GM12878 (cell line): Measurements from ENCODE around the gene SLC25A42. TPM values are rescaled to one million over a fixed set of nuclear protein-coding genes. Genes with fewer than 3 reads are reported as not detected.

ENCODE experiments used
- ATAC-seq: fragments of 200-7000 bp; cut with Tn5 transposase; 3 replicates; pipeline ENCODE4 v1.9.1; 2020; ENCODE audit warnings: mild to moderate bottlenecking, moderate library complexity
- BruUV-seq: library from RNA; stranded (reverse); fragments of 400-500 nt; replicated peaks from 2 replicates; lab custom pipeline; 2021; lab: Mats Ljungman, UMichigan
- CTCF ChIA-PET: fragments of 300-600 bp; sonication (Branson Sonifier 250); formaldehyde crosslinking; extraction: SDS; loops from one replicate; lab custom pipeline; 2021; ENCODE audit warnings: inconsistent platforms; lab: Yijun Ruan, JAX
- POLR2A ChIA-PET: fragments of 350-600 bp; formaldehyde crosslinking; extraction: SDS; loops from one replicate; lab custom pipeline; 2021; ENCODE audit warnings: inconsistent platforms; lab: Charles Lee
- RAD21 ChIA-PET: fragments of 300-600 bp; sonication (Branson Sonifier 250); formaldehyde crosslinking; loops from one replicate; lab custom pipeline; 2023; ENCODE audit warnings: antibody characterized with exemption; ENCODE audit not compliant: unreplicated experiment; lab: Charles Lee
- SMC1A ChIA-PET: fragments of 300-600 bp; sonication (Branson Sonifier 250); formaldehyde crosslinking; loops from one replicate; lab custom pipeline; 2023; ENCODE audit not compliant: unreplicated experiment, uncharacterized antibody; lab: Charles Lee
- DNase-seq: peaks from one replicate; pipeline ENCODE4 v3.0.0-alpha.2; 2011; ENCODE audit warnings: low read depth, low spot score
- FAIRE-seq: peaks from 3 replicates; lab custom pipeline; 2011; peaks lifted over from hg19 to GRCh38; lab: Jason Lieb, UNC
- H2AFZ ChIP-seq: 2 replicates; pipeline ENCODE4 v1.6.0; 2011; ENCODE audit warnings: low read depth, low read length, control low read depth; ENCODE audit not compliant: control insufficient read depth
- H3K27ac ChIP-seq: 2 replicates; pipeline ENCODE4 v1.5.1; 2011; ENCODE audit warnings: control low read depth; ENCODE audit not compliant: control insufficient read depth, insufficient read depth
- H3K27me3 ChIP-seq, 2 experiments: replicated peaks in 1 of 2; 2 replicates each; pipeline versions ENCODE4 v1.6.0 to v1.6.1; 2011; ENCODE audit warnings: low read length in 1 of 2; ENCODE audit not compliant: control insufficient read depth in 2 of 2, insufficient read depth in 2 of 2
- H3K36me3 ChIP-seq, 2 experiments: 2 replicates each; pipeline ENCODE4 v1.5.1; 2011; ENCODE audit warnings: low read length in 1 of 2; ENCODE audit not compliant: control insufficient read depth in 2 of 2, insufficient read depth in 2 of 2
- H3K4me1 ChIP-seq: 2 replicates; pipeline ENCODE4 v1.6.1; 2011; ENCODE audit warnings: mild to moderate bottlenecking, low read length, moderate library complexity, mixed read lengths; ENCODE audit not compliant: control insufficient read depth, insufficient read depth
- H3K4me2 ChIP-seq: 2 replicates; pipeline ENCODE4 v1.6.0; 2011; ENCODE audit warnings: control low read depth; ENCODE audit not compliant: control insufficient read depth, insufficient read depth
- H3K4me3 ChIP-seq: fragments of 200-600 bp; sonication (generic); 2 replicates; pipeline ENCODE4 v1.5.1; 2016
- H3K79me2 ChIP-seq: 2 replicates; pipeline ENCODE4 v1.6.0; 2011; ENCODE audit warnings: low read length; ENCODE audit not compliant: control insufficient read depth, insufficient read depth
- H3K9ac ChIP-seq: 2 replicates; pipeline ENCODE4 v1.8.0; 2011; ENCODE audit warnings: low read length, control low read depth, mixed read lengths; ENCODE audit not compliant: control insufficient read depth, insufficient read depth
- H3K9me3 ChIP-seq: replicated peaks from 3 replicates; pipeline ENCODE4 v1.5.1; 2011; ENCODE audit warnings: mild to moderate bottlenecking, low read length; ENCODE audit not compliant: control insufficient read depth, insufficient read depth
- H4K20me1 ChIP-seq: 2 replicates; pipeline ENCODE4 v1.6.0; 2011; ENCODE audit not compliant: control insufficient read depth, insufficient read depth
- BRCA1 ChIP-seq: IDR thresholded peaks from 2 replicates; pipeline ENCODE4 v1.6.1; 2011; ENCODE audit warnings: low read depth, low read length, improper control_type of control experiment
- CBX5 ChIP-seq: sonication (generic); IDR thresholded peaks from 2 replicates; pipeline ENCODE4 v1.6.1; 2016; ENCODE audit warnings: low read depth, moderate library complexity, mild to moderate bottlenecking, inconsistent platforms
- ESRRA ChIP-seq: IDR thresholded peaks from 2 replicates; pipeline ENCODE4 v1.6.1; 2012; ENCODE audit warnings: mild to moderate bottlenecking, low read length, improper control_type of control experiment
- HCFC1 ChIP-seq: fragments of 150-350 bp; IDR thresholded peaks from 2 replicates; pipeline ENCODE4 v1.6.1; 2014; ENCODE audit warnings: low read length
- POU2F2 ChIP-seq: IDR thresholded peaks from 3 replicates; pipeline ENCODE4 v1.6.1; 2011; ENCODE audit warnings: low read depth, mild to moderate bottlenecking, low read length, borderline replicate concordance
- SP1 ChIP-seq: IDR thresholded peaks from one replicate; pipeline ENCODE4 v1.6.1; 2011; ENCODE audit warnings: low read depth, low read length
- TCF3 ChIP-seq: IDR thresholded peaks from 2 replicates; pipeline ENCODE4 v1.6.1; 2012; ENCODE audit warnings: low read depth, mild to moderate bottlenecking, low read length, borderline replicate concordance; ENCODE audit not compliant: insufficient read depth
- WRNIP1 ChIP-seq: IDR thresholded peaks from 2 replicates; pipeline ENCODE4 v1.6.1; 2011; ENCODE audit warnings: low read depth, low read length, improper control_type of control experiment, borderline replicate concordance
- WGBS: methylation state at CpG from one replicate; pipeline ENCODE4 v1.1.6; 2016; ENCODE audit warnings: low lambda C conversion rate; ENCODE audit not compliant: insufficient replicate concordance, insufficient coverage; ENCODE audit errors: missing lambda C conversion rate; 5-methylcytosine and 5-hydroxymethylcytosine counted together
- in situ Hi-C: fragments of 300-500 bp; cut with MboI; formaldehyde crosslinking; loops from 9 replicates; pipeline ENCODE4 v1.14.3; 2018; ENCODE audit warnings: mixed read lengths
- intact Hi-C: fragments of 100-400 bp; cut with micrococcal nuclease; formaldehyde crosslinking; loops from one replicate; pipeline ENCODE4 v1.14.2; 2022; ENCODE audit not compliant: unreplicated experiment
- polyA plus RNA-seq, 11 experiments: library from polyadenylated mRNA; depleted of rRNA in 4 of 11; unstranded in 6 of 11; stranded (reverse) in 5 of 11; fragments of >200 nt; fragmentation: Nextera tagmentation in 4 of 11; fragmentation: Illumina TruSeq in 1 of 11; extraction: Ambion mirVana in 4 of 11; extraction: Trizol in 1 of 11; gene quantifications; 1 replicate in 1 of 11; 2 replicates in 10 of 11; pipeline versions ENCODE4 v1.2.1 to v1.2.3, GENCODE V29; 2011 to 2016; ENCODE audit warnings: inconsistent platforms in 2 of 11, missing spikeins in 2 of 11, low read depth in 1 of 11
- total RNA-seq, 4 experiments: library from RNA; depleted of rRNA in 3 of 4; stranded (reverse); fragments of >200 nt in 3 of 4; fragmentation: Illumina TruSeq in 1 of 4; extraction: Trizol in 1 of 4; gene quantifications; 2 replicates each; pipeline versions ENCODE4 v1.2.1 to v1.2.3, GENCODE V29; 2013 to 2021
- TF ChIP-seq, protein P1 (sequence below): fragments of 150-350 bp; IDR thresholded peaks from 2 replicates; pipeline ENCODE4 v1.6.1; 2016; ENCODE audit warnings: low read depth, low read length
- TF ChIP-seq, protein P2 (sequence below): fragments of 450-650 bp; IDR thresholded peaks from 2 replicates; pipeline ENCODE4 v1.6.1; 2016; ENCODE audit warnings: mild to moderate bottlenecking

Gene SLC25A42
- total and polyA plus RNA-seq, 10 of the 15 experiments (the other 5 are each of a cell fraction or from before 2014, with no cell fraction given) = 0.24 to 19.2 (median 9.6) TPM

DNA sequence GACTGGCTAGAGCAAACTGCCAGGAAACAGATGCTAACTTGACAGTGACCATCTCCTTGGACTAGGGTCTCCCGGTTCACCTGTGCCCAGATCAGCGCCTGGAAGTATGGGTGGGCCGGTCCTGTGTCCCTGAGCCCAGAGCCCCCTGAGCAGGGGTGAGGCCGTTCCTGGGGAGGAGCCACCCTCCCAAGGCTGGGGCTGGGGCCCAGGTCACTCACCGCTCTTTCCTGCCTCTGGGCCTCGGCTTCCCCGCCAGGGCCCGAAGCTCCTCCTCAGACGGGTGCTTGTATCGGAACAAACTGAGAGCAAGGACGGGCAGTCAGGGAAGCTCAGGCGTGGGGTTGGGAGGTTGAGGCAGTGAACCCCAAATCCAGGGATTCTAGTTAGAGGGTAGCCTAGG is 69.1 kb downstream of the SLC25A42 start:
- no peaks in the 10 kb centered on the region for H4K20me1 ChIP-seq
- TF ChIP-seq ESRRA = no peak
- TF ChIP-seq, protein P1, sequence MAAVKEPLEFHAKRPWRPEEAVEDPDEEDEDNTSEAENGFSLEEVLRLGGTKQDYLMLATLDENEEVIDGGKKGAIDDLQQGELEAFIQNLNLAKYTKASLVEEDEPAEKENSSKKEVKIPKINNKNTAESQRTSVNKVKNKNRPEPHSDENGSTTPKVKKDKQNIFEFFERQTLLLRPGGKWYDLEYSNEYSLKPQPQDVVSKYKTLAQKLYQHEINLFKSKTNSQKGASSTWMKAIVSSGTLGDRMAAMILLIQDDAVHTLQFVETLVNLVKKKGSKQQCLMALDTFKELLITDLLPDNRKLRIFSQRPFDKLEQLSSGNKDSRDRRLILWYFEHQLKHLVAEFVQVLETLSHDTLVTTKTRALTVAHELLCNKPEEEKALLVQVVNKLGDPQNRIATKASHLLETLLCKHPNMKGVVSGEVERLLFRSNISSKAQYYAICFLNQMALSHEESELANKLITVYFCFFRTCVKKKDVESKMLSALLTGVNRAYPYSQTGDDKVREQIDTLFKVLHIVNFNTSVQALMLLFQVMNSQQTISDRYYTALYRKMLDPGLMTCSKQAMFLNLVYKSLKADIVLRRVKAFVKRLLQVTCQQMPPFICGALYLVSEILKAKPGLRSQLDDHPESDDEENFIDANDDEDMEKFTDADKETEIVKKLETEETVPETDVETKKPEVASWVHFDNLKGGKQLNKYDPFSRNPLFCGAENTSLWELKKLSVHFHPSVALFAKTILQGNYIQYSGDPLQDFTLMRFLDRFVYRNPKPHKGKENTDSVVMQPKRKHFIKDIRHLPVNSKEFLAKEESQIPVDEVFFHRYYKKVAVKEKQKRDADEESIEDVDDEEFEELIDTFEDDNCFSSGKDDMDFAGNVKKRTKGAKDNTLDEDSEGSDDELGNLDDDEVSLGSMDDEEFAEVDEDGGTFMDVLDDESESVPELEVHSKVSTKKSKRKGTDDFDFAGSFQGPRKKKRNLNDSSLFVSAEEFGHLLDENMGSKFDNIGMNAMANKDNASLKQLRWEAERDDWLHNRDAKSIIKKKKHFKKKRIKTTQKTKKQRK = no peak
- no peak for TF ChIP-seq SP1
- no peak for TF ChIP-seq WRNIP1
- TF ChIP-seq, protein P2, sequence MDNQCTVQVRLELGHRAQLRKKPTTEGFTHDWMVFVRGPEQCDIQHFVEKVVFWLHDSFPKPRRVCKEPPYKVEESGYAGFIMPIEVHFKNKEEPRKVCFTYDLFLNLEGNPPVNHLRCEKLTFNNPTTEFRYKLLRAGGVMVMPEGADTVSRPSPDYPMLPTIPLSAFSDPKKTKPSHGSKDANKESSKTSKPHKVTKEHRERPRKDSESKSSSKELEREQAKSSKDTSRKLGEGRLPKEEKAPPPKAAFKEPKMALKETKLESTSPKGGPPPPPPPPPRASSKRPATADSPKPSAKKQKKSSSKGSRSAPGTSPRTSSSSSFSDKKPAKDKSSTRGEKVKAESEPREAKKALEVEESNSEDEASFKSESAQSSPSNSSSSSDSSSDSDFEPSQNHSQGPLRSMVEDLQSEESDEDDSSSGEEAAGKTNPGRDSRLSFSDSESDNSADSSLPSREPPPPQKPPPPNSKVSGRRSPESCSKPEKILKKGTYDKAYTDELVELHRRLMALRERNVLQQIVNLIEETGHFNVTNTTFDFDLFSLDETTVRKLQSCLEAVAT = no peak
- no peak for TF ChIP-seq CBX5
- TF ChIP-seq TCF3 = no peak
- no peak for TF ChIP-seq HCFC1
- no peak for TF ChIP-seq POU2F2
- no peak for TF ChIP-seq BRCA1
- TF ChIP-seq, all 136 proteins: peak for 0
- ChIA-PET CTCF (interaction anchor here (1.4 kb wide), 1 partner anchor 10 kb away, joined by 3 read pairs; no protein-coding TSS in a partner anchor), SMC1A (no interaction called here), POLR2A (no interaction called here), RAD21 (no interaction called here)
- no peaks in the 10 kb centered on the region for H3K27me3 ChIP-seq
- in situ Hi-C loops = no loop called here
- H3K9ac ChIP-seq = no peak overlapping the region
- no peak overlapping the region for H3K4me3 ChIP-seq
- no peak overlapping the region for H3K27ac ChIP-seq
- H3K36me3 ChIP-seq = no peaks in the 10 kb centered on the region
- no peak overlapping the region for H3K4me2 ChIP-seq
- no TSS peak for BruUV-seq
- H2AFZ ChIP-seq = no peak overlapping the region
- FAIRE-seq = no peak
- ATAC-seq = no peak
- intact Hi-C loops = no loop called here
- 93% methylated on average over 12 of the region's 12 CpGs for WGBS
- peaks cover 9% of the 10 kb centered on the region; the same call in 2 of the 3 replicates for H3K9me3 ChIP-seq
- H3K4me1 ChIP-seq = peaks cover 6% of the 10 kb centered on the region; the same call in 1 of the 2 replicates
- no peak for DNase-seq
- peaks cover 6% of the 10 kb centered on the region for H3K79me2 ChIP-seq
